NCI-H446 (cell line): Measurements from ENCODE around the gene GPR161.
"Not testable (repeated sequence)": the region's sequence is repeated elsewhere in the genome, so short reads cannot be mapped to it uniquely, and the experiment has no call there.

Experiments
- DNase-seq, 2 experiments: peaks; one replicate each; lab custom pipeline; 2025; lab: John Stamatoyannopoulos, UW

The GPR161 gene

GRCh38 chr1:168087696-168088095 is 49.0 kb downstream of the GPR161 start:
- no peak for DNase-seq

- no peak for DNase-seq
These were observed 50.3 kb downstream of the GPR161 start for GRCh38 chr1:168086438-168086837.

DNA sequence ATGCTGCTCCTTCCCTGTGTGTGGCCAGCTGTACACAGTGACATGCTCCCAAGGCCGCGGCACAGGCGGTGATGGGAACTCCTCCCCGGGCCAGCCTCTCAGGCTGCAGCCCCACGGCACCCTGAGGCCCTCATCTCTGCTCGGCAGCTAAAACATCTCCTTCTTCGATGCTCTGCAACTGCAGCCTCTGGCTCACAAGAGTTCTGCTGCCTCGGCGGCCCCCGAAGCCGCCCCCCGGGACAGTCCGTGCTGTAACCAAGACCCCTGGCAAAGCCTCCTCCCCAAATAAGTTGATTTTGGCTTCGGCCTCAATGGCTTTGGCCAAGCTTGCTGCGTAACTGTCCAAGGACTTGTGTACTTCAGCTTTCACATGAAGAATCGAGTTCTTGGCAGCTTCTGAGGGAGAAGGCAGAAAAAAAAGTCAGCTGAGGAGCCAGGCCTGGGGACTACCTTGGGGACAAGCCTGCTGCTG is 51.3 kb downstream of the GPR161 start:
- DNase-seq, result peak in 1 of 2 experiments; percentile 48

DNA sequence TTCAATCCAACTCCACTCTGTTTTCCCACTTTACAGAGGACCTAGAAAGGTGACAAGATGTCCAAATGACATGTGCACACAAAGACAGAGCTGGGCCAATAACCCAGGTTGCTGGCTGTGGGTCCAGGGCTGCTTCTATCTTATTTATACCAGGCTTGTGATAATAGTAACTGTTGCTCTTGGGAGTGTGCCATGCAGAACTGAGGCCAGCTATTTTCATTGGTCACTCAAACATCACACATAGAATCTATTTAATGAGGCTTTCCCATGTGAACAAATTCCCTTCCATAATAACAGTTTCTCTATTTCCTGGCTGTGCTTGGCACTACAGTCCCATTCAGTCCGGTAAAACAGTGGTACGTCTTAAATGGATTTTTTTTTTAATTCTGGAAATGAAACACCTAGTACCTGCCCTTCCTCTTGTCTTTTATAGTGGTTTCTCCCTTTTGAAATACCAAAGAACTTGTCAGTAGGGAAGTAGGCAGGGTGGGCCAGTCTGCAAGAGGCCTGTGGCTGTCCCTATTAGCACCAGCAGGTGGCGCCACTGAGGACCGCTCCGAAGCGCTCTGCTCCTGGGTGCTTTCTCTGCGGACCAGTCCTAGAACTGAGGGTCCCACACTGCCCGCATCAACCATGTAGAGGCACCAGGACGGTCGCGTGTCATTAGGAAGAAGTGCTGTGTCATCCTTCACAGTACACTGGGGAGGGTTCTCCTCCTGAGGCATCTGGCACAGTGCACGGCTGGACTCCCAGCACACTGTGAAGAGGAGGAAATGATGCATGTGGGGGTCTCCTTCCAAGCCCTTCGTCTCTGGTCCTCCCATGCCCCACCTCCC is 52.1 kb downstream of the GPR161 start:
- DNase-seq, result peak in 1 of 2 experiments; percentile 62

DNA sequence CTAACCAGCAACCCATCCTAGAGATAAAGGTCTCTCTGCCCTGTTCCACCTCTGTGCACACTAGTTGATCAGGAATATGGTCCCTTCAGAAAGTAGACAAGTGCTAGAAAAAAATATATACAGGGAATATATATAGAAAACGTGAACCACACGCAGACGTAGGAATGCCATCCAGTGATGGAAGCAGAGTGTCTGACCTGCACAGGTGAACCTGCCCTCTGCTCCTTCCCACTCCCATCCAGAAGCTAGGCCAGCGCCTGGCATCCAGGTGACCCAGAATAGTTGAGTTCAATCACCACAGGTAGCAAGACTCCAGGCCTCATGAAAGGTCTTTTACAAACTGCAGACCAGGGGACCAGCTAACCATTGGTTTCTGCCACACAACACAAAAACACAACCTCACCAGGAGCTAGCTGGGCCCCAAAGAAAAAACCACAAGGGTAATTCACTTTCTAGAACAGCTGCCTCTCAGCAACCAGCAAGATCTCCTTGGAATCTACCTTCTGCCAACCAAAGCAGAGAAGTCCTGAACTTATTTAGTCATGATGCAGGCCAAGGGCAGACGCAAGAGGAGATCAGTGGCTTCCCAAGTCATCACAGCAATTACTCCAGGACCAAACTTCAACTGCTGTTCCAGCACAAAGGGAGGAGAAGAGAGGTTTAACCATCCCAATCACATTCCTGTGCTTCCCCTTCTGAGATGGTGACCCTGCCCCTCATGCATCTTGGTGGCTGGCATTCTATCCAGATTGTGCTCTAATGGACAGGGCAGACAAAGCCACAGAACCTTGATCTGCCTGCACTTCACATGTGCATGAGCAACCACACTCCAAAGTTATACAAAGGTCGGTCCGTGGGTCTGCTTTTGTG is 53.0 kb downstream of the GPR161 start:
- no peak for DNase-seq

GRCh38 chr1:168082008-168082876 is 54.5 kb downstream of the GPR161 start:
- DNase-seq, result peak; percentile 79 to 82

DNA sequence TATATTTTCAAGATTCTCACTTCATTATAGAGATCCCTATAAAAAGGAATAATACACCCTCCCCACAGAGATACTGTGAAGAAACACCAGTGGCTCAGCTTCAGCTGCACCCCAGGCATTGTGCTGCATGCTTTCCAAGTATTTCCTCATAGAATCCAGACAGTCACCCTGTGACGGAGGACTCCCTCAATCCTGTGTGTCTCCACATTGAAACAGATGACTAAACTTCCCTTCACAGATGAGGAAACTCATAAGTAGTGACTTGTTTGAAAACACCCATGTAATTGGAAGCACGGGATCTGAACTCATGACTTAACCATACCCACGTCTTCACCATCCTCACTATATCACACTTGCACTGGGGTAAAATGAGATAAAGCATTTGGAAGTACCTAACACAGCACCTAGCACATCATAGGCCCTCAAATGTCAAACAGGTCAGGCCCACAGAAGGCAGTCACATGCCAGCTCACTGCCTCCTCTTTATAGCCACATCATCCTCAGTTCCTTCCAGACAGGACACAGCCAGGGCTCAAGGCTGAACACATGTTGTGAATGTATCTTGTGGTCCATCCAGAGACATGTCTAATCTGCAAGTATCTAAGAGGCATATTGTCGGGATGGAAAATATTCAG is 55.2 kb downstream of the GPR161 start:
- no peak for DNase-seq

GRCh38 chr1:168079761-168080160 is 57.0 kb downstream of the GPR161 start:
- DNase-seq, result no peak

- DNase-seq, result no peak
These were observed 67.3 kb downstream of the GPR161 start for GRCh38 chr1:168069384-168069783.

- no peak for DNase-seq
These were observed 71.2 kb downstream of the GPR161 start for GRCh38 chr1:168065506-168065905.

GRCh38 chr1:168064216-168064615 is 72.5 kb downstream of the GPR161 start:
- DNase-seq, result no peak

- no peak for DNase-seq
These were observed 78.8 kb downstream of the GPR161 start for GRCh38 chr1:168057921-168058320.

DNA sequence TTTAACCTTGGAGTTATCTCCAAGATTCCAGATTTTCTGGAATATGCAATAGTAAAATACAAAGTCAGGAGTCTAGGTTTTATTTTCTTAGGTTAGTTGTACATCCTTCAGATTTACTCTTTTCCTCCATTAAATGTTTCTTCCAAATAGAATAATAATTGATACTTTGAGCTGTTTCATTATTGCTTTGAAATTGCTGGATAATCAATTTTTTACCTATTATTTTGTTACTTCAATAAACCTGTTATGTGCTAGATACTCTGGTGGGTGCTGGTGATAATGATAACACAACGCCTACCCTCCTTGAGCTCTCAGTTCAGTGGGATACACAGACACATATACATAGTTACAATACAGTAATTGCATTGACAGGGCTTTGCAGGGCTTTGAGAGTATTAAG is 79.4 kb downstream of the GPR161 start:
- no peak for DNase-seq

DNA sequence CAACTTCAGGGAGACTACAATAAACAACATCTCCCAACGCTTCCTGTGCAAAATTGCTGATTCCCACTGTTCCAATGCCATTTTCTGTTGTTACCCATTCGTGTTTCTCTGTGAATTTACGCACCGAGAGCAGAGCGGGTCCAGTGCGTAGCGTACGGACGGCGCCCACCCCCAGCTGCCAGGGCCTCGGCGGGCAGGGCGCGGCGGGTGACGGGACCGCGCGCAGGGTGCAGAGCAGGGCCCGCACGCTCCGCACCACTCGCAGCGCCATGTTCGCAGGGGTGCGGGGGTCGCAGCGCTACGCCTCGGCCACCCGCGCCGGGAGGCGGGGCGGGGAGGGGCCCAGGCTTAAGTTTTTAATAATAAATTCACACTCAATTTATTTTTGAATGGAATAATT is 80.6 kb downstream of the GPR161 start:
- DNase-seq, result not testable (repeated sequence)

DNA sequence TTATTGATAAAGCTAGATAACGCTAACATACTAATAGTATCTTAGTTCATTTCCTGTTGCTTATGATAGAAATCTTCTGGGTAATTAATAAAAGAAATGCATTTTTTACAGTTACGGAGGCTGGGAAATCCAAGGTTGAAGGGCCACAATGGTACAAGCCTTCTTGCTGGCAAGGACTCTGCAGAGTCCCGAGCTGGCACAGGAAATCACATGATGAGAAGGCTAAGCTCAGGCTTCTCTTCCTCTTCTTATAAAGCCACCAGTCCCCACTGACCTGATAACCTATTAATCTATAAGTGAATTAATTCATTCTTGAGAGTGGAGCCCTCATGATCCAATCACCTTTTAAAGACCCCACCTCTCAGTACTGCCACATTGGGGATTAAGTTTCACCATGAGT is 82.6 kb downstream of the GPR161 start:
- no peak for DNase-seq

DNA sequence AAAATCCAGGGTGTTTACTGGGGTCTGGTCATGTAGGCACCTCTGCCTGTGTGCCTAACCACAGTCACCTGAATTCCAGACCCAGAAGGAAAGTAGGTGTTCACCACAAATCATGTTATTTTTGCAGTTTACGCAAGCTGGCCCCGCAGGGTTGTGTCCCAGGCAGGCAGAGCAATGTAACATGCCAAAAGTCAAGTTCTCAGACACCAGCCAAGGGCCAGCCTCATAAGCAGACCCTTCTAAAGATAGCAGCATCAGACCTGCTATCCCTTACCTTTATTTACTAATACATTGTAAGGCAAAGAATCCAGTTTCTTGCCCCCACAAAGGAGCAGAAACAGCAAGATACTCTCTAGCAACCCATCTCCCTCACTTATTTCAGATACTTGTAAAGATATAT is 83.0 kb downstream of the GPR161 start:
- no peak for DNase-seq

GRCh38 chr1:168050880-168051279 is 85.8 kb downstream of the GPR161 start:
- no peak for DNase-seq

- no peak for DNase-seq
These were observed 86.4 kb downstream of the GPR161 start for GRCh38 chr1:168050307-168050706.

DNA sequence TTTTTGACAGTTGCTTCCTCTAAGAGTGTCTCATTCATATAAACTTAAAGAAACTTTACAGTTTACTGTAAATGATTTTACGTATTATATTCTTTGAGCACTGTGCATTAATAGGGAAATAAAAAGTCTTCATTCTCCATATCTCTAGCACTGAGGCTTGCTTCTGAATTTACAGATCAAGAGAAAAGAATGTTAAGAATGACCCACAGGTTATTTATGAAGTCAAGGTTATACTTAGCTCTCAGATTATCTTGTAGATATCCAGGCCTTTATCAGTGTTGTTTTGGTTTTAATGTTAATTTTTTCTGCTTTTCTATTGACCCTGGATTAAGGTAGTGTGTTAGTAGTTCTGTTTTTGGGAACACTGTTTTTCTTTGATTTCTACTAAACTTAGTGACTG is 91.4 kb downstream of the GPR161 start:
- no peak for DNase-seq

DNA sequence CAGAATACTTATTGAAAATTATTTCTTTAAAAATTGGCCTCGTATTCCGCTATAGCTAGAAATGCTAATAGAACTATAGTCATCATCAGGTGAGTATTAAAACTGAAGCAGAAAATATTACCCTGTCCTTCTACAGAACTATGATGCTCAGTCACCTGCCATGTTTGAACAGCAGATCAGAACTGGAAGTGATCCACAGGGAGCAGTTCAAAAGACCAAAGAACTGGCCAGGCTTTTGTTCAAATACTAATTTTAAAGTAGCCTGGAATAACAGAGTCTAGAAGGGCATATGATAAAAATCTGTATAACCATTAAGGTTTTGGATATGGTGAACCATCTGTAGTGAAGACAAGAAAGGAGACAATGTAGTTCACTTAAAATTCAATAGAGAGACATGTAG is 94.4 kb downstream of the GPR161 start:
- no peak for DNase-seq

GRCh38 chr1:168035345-168035744 is 101.4 kb downstream of the GPR161 start:
- DNase-seq, result no peak
